ENCODE results near the gene B4GALNT3.

The B4GALNT3 gene

GRCh38 chr12:468671-469389 lies 9.1 kb downstream of the B4GALNT3 start:
- no peak for DNase-seq (ENCODE audit: low read depth)

- no peak for DNase-seq (ENCODE audit: low read depth)
These were observed 10.4 kb downstream of the B4GALNT3 start for GRCh38 chr12:470133-470532.

GRCh38 chr12:473198-473597 lies 13.5 kb downstream of the B4GALNT3 start:
- DNase-seq (ENCODE audit: low read depth): no peak

GRCh38 chr12:473863-474577 lies 14.3 kb downstream of the B4GALNT3 start:
- no peak for DNase-seq (ENCODE audit: low read depth)

GRCh38 chr12:475286-475685 lies 15.5 kb downstream of the B4GALNT3 start:
- DNase-seq (ENCODE audit: low read depth): no peak

- no peak for DNase-seq (ENCODE audit: low read depth)
These were observed 19.4 kb downstream of the B4GALNT3 start for GRCh38 chr12:479161-479560.

- DNase-seq (ENCODE audit: low read depth): no peak
These were observed 21.4 kb downstream of the B4GALNT3 start for GRCh38 chr12:480831-481816.

- DNase-seq (ENCODE audit: low read depth): no peak
These were observed 22.3 kb downstream of the B4GALNT3 start for GRCh38 chr12:482061-482460.

- DNase-seq (ENCODE audit: low read depth): no peak
These were observed 24.4 kb downstream of the B4GALNT3 start for GRCh38 chr12:484096-484495.

GRCh38 chr12:490260-490659 lies 30.5 kb downstream of the B4GALNT3 start:
- DNase-seq (ENCODE audit: low read depth): no peak

- DNase-seq (ENCODE audit: low read depth): no peak
These were observed 35.7 kb downstream of the B4GALNT3 start for GRCh38 chr12:495466-495865.

GRCh38 chr12:496736-497135 lies 37.0 kb downstream of the B4GALNT3 start:
- DNase-seq (ENCODE audit: low read depth): no peak

- DNase-seq (ENCODE audit: low read depth): no peak
These were observed 37.9 kb downstream of the B4GALNT3 start for GRCh38 chr12:497501-498160.

GRCh38 chr12:499837-500458 lies 40.2 kb downstream of the B4GALNT3 start:
- DNase-seq (ENCODE audit: low read depth): no peak

GRCh38 chr12:501722-502447 lies 42.1 kb downstream of the B4GALNT3 start:
- no peak for DNase-seq (ENCODE audit: low read depth)

- DNase-seq (ENCODE audit: low read depth): no peak
These were observed 43.5 kb downstream of the B4GALNT3 start for GRCh38 chr12:503111-503761.

- DNase-seq (ENCODE audit: low read depth): no peak
These were observed 45.5 kb downstream of the B4GALNT3 start for GRCh38 chr12:505221-505620.

- no peak for DNase-seq (ENCODE audit: low read depth)
These were observed 47.7 kb downstream of the B4GALNT3 start for GRCh38 chr12:507391-507796.

- DNase-seq (ENCODE audit: low read depth): no peak
These were observed 48.4 kb downstream of the B4GALNT3 start for GRCh38 chr12:508145-508544.

- DNase-seq (ENCODE audit: low read depth): no peak
These were observed 49.1 kb downstream of the B4GALNT3 start for GRCh38 chr12:508795-509194.

All from GM04503 (cell line).